T-helper 17 cell (primary cell): ENCODE data around the gene PCDHGA1. TPM values are rescaled to one million over a fixed set of nuclear protein-coding genes. Genes with fewer than 3 reads are reported as not detected.
"Not testable (repeated sequence)": the region's sequence is repeated elsewhere in the genome, so short reads cannot be mapped to it uniquely, and the experiment has no call there.

Experiments
- ATAC-seq: fragments of 150-1000 bp; cut with Tn5 transposase; 2 replicates; pipeline ENCODE4 v1.10.0; 2021; ENCODE audit warnings: mild to moderate bottlenecking, moderate library complexity
- DNase-seq, 3 donors: peaks; one replicate each; pipeline versions ENCODE4 v3.0.0 to v3.0.0-alpha.2; 2020 to 2021
- H3K9me3 ChIP-seq: one replicate; pipeline ENCODE4 v1.7.0; 2013; ENCODE audit warnings: low read length, mild to moderate bottlenecking; ENCODE audit not compliant: control insufficient read depth, poor library complexity, severe bottlenecking
- H3K27ac Mint-ChIP-seq: one replicate; pipeline ENCODE4 v1.8.0; 2022; ENCODE audit warnings: mild to moderate bottlenecking, moderate library complexity, mixed read lengths
- H3K27me3 Mint-ChIP-seq: one replicate; pipeline ENCODE4 v1.8.0; 2022; ENCODE audit warnings: mixed read lengths
- H3K36me3 Mint-ChIP-seq: one replicate; pipeline ENCODE4 v1.8.0; 2022; ENCODE audit warnings: low read depth, mixed read lengths
- H3K4me1 Mint-ChIP-seq: one replicate; pipeline ENCODE4 v1.8.0; 2022; ENCODE audit warnings: mild to moderate bottlenecking, mixed read lengths
- H3K4me3 Mint-ChIP-seq: one replicate; pipeline ENCODE4 v1.8.0; 2022; ENCODE audit warnings: mild to moderate bottlenecking, moderate library complexity, mixed read lengths
- total RNA-seq, 4 donors: library from RNA in 2 of 4; stranded (reverse) in 2 of 4; gene quantifications; one replicate each; pipeline ENCODE4 v1.2.3 and lab custom pipeline; 2022 to 2026

PCDHGA1 gene
- total RNA-seq, 2 donors from 2014 or later = not detected

DNA sequence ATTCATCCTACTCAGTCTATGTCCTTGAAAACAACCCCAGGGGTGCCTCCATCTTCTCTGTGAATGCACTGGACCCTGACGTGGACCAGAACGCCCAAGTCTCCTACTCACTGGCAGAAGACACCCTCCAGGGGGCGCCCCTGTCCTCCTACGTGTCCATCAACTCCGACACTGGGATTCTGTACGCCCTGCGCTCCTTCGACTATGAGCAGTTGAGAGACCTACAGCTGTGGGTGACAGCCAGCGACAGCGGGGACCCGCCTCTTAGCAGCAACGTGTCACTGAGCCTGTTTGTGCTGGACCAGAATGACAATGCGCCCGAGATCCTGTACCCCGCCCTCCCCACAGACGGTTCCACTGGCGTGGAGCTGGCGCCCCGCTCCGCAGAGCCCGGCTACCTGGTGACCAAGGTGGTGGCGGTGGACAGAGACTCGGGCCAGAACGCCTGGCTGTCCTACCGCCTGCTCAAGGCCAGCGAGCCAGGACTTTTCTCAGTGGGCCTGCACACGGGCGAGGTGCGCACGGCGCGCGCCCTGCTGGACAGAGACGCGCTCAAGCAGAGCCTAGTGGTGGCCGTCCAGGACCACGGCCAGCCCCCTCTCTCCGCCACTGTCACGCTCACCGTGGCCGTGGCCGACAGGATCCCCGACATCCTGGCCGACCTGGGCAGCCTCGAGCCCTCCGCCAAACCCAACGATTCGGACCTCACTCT lies 45.3 kb downstream of the PCDHGA1 start:
- H3K9me3 ChIP-seq, H3K36me3 Mint-ChIP-seq, ATAC-seq, H3K4me1 Mint-ChIP-seq, DNase-seq, H3K27ac Mint-ChIP-seq, H3K4me3 Mint-ChIP-seq: not testable (repeated sequence)
- H3K27me3 Mint-ChIP-seq = peaks cover 27% of the 10 kb centered on the region

DNA sequence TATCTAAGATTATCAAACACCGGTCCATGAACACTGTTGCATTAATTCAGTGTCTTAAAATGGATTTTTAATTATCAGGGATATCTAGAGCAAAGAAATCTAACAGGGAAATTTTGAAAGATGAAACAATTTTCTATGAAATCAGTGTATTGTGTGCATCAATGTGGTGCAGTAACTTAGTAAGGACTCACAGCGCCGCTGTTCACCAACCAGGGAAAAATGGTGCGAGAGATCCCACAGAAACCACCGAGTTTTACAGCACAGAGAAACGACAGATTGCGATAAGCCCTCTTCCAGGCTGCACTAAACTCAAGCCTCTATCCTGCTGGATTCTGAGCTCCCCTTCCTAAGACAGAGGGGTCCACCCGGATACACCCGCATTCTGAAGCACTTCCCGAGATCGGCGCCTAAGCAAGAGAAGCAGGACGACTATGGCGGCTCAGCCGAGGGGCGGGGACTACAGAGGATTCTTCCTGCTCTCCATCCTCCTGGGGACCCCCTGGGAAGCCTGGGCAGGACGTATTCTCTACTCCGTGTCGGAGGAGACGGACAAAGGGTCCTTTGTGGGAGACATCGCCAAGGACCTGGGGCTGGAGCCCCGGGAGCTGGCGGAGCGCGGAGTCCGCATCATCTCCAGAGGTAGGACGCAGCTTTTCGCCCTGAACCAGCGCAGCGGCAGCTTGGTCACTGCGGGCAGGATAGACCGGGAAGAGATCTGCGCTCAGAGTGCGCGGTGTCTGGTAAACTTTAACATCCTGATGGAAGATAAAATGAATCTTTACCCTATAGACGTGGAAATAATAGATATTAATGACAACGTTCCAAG lies 52.4 kb downstream of the PCDHGA1 start, which contains the start of gene PCDHGA7:
TSS of gene PCDHGA7 (plus strand) at position 274 of the 826 bp plus-strand sequence. CDS start at position 432, 158 bp downstream.
- Mint-ChIP-seq H3K27ac (no peak within 1 kb of the TSS), H3K27me3 (peaks cover 47% of the 10 kb centered on the region), H3K36me3 (no peaks in the 10 kb centered on the region), H3K4me3 (peak within 1 kb of the TSS; percentile 42), H3K4me1 (no peaks in the 10 kb centered on the region)
- ATAC-seq = no peak
- DNase-seq = no peak
- peaks cover 19% of the 10 kb centered on the region for H3K9me3 ChIP-seq

DNA sequence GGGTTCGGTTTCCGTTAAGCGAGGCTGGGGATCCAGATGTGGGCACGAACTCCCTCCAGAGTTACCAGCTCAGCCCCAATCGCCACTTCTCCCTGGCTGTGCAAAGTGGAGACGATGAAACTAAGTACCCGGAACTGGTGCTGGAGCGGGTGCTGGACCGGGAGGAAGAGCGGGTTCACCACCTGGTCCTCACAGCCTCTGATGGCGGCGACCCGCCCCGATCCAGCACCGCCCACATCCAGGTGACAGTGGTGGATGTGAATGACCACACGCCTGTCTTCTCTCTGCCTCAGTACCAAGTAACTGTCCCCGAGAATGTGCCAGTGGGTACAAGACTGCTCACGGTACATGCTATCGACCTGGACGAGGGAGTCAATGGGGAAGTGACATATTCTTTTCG lies 53.0 kb downstream of the PCDHGA1 start:
- H3K27me3 Mint-ChIP-seq = peaks cover 49% of the 10 kb centered on the region
- H3K9me3 ChIP-seq = peaks cover 19% of the 10 kb centered on the region
- ATAC-seq (no peak), DNase-seq (no peak)
- H3K4me1 Mint-ChIP-seq = no peaks in the 10 kb centered on the region
- H3K27ac Mint-ChIP-seq = no peak overlapping the region
- no peaks in the 10 kb centered on the region for H3K36me3 Mint-ChIP-seq
- no peak overlapping the region for H3K4me3 Mint-ChIP-seq

DNA sequence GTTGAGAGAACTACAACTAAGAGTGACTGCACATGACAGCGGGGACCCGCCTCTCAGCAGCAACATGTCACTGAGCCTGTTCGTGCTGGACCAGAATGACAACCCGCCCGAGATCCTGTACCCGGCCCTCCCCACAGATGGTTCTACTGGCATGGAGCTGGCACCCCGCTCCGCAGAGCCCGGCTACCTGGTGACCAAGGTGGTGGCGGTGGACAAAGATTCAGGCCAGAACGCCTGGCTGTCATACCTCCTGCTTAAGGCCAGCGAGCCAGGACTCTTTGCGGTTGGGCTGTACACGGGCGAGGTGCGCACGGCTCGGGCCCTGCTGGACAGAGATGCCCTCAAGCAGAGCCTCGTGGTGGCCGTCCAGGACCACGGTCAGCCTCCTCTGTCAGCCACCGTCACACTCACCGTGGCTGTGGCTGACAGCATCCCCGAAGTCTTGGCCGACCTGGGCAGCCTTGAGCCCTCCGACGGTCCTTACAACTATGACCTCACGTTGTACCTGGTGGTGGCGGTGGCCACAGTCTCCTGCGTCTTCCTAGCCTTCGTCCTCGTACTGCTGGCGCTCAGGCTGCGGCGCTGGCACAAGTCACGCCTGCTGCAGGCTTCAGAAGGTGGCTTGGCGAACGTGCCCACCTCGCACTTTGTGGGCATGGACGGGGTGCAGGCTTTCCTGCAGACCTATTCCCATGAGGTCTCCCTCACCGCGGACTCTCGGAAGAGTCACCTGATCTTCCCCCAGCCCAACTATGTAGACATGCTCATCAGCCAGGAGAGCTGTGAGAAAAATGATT lies 54.4 kb downstream of the PCDHGA1 start:
- peaks cover 2% of the 10 kb centered on the region for H3K36me3 Mint-ChIP-seq
- H3K9me3 ChIP-seq = peaks cover 22% of the 10 kb centered on the region
- no peak overlapping the region for H3K27ac Mint-ChIP-seq
- H3K4me3 Mint-ChIP-seq = no peak overlapping the region
- H3K4me1 Mint-ChIP-seq = no peaks in the 10 kb centered on the region
- ATAC-seq = no peak
- H3K27me3 Mint-ChIP-seq = peaks cover 54% of the 10 kb centered on the region
- DNase-seq = no peak

- H3K27ac Mint-ChIP-seq, H3K4me1 Mint-ChIP-seq, H3K36me3 Mint-ChIP-seq, DNase-seq: not testable (repeated sequence)
- Mint-ChIP-seq H3K4me3 (peak within 1 kb of the TSS; percentile 53), H3K27me3 (peaks cover 51% of the 10 kb centered on the region)
- peaks cover 24% of the 10 kb centered on the region for H3K9me3 ChIP-seq
- ATAC-seq = peak; percentile 75
Measured at GRCh38 chr5:141387557-141388311, 57.4 kb downstream of the PCDHGA1 start, which contains the start of gene PCDHGB4. Gene PCDHGB4, plus strand, starts transcription at chr5:141387698. Its CDS starts 187 bp downstream, at chr5:141387885.

- H3K9me3 ChIP-seq = peaks cover 21% of the 10 kb centered on the region
- no peak for ATAC-seq
- H3K27me3 Mint-ChIP-seq = peaks cover 49% of the 10 kb centered on the region
- DNase-seq = no peak
- no peaks in the 10 kb centered on the region for H3K4me1 Mint-ChIP-seq
- no peak overlapping the region for H3K27ac Mint-ChIP-seq
- peaks cover 2% of the 10 kb centered on the region for H3K36me3 Mint-ChIP-seq
- no peak overlapping the region for H3K4me3 Mint-ChIP-seq
Measured at GRCh38 chr5:141388661-141389060, 58.3 kb downstream of the PCDHGA1 start.

DNA sequence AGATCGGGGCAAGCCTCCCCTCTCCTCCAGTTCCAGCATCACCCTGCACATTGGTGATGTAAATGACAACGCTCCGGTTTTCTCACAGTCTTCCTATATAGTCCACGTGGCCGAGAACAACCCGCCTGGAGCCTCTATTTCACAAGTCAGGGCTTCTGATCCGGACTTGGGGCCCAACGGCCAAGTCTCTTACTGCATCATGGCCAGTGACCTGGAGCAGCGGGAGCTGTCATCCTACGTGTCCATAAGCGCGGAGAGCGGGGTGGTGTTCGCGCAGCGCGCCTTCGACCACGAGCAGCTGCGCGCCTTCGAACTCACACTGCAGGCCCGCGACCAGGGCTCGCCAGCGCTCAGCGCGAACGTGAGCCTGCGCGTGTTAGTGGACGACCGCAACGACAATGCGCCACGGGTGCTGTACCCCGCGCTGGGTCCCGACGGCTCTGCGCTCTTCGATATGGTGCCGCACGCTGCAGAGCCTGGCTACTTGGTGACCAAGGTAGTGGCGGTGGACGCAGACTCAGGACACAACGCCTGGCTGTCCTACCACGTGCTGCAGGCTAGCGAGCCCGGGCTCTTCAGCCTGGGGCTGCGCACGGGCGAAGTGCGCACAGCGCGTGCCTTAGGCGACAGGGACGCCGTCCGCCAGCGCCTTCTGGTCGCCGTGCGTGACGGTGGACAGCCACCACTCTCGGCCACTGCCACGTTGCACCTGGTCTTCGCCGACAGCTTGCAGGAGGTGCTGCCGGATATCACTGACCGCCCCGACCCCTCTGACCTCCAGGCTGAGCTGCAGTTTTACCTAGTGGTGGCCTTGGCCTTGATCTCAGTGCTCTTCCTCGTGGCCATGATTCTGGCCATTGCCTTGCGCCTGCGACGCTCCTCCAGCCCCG lies 59.1 kb downstream of the PCDHGA1 start:
- H3K9me3 ChIP-seq = peaks cover 21% of the 10 kb centered on the region
- H3K4me3 Mint-ChIP-seq = no peak overlapping the region
- DNase-seq (no peak), ATAC-seq (no peak)
- H3K27me3 Mint-ChIP-seq = peaks cover 55% of the 10 kb centered on the region
- no peaks in the 10 kb centered on the region for H3K4me1 Mint-ChIP-seq
- H3K27ac Mint-ChIP-seq = no peak overlapping the region
- H3K36me3 Mint-ChIP-seq = peaks cover 2% of the 10 kb centered on the region

- peaks cover 8% of the 10 kb centered on the region for H3K9me3 ChIP-seq
- Mint-ChIP-seq H3K4me1 (no peaks in the 10 kb centered on the region), H3K4me3 (no peak within 1 kb of the TSS), H3K27ac (peak within 1 kb of the TSS; percentile 30), H3K36me3 (peaks cover 2% of the 10 kb centered on the region), H3K27me3 (peaks cover 47% of the 10 kb centered on the region)
- ATAC-seq (no peak), DNase-seq (no peak)
Measured at GRCh38 chr5:141392429-141393198, 62.3 kb downstream of the PCDHGA1 start, which contains the start of gene PCDHGA8. Gene PCDHGA8, plus strand, starts transcription at chr5:141392633. Its CDS starts 181 bp downstream, at chr5:141392814.

GRCh38 chr5:141393267-141393666 lies 63.0 kb downstream of the PCDHGA1 start:
- no peak for DNase-seq
- no peak overlapping the region for H3K27ac Mint-ChIP-seq
- peaks cover 8% of the 10 kb centered on the region for H3K9me3 ChIP-seq
- no peaks in the 10 kb centered on the region for H3K4me1 Mint-ChIP-seq
- H3K27me3 Mint-ChIP-seq = peaks cover 47% of the 10 kb centered on the region
- H3K36me3 Mint-ChIP-seq = peaks cover 2% of the 10 kb centered on the region
- H3K4me3 Mint-ChIP-seq = no peak overlapping the region
- no peak for ATAC-seq

DNA sequence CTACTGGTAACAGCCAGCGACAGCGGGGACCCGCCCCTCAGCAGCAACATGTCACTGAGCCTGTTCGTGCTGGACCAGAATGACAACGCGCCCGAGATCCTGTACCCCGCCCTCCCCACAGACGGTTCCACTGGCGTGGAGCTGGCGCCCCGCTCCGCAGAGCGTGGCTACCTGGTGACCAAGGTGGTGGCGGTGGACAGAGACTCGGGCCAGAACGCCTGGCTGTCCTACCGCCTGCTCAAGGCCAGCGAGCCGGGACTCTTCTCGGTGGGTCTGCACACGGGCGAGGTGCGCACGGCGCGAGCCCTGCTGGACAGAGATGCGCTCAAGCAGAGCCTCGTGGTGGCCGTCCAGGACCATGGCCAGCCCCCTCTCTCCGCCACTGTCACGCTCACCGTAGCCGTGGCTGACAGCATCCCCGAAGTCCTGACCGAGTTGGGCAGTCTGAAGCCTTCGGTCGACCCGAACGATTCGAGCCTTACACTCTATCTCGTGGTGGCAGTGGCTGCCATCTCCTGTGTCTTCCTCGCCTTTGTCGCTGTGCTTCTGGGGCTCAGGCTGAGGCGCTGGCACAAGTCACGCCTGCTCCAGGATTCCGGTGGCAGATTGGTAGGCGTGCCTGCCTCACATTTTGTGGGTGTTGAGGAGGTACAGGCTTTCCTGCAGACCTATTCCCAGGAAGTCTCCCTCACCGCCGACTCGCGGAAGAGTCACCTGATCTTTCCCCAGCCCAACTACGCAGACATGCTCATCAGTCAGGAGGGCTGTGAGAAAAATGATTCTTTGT lies 64.3 kb downstream of the PCDHGA1 start:
- DNase-seq, H3K36me3 Mint-ChIP-seq, H3K4me1 Mint-ChIP-seq, ATAC-seq, H3K4me3 Mint-ChIP-seq, H3K9me3 ChIP-seq: not testable (repeated sequence)
- H3K27me3 Mint-ChIP-seq = peaks cover 46% of the 10 kb centered on the region
- peak overlapping the region; percentile 14 for H3K27ac Mint-ChIP-seq
